Endodermal cell (in vitro differentiated cells): ENCODE results near the gene NKX2-3. TPM values are rescaled to one million over a fixed set of nuclear protein-coding genes. Genes with fewer than 3 reads are reported as not detected.

Experiments
- DNase-seq: peaks from one replicate; pipeline ENCODE4 v3.0.0-alpha.2; 2017
- H3K27ac ChIP-seq: 2 replicates; pipeline ENCODE4 v1.5.1; 2013; ENCODE audit warnings: mild to moderate bottlenecking, low read depth, low read length, moderate library complexity
- H3K27me3 ChIP-seq: 2 replicates; pipeline ENCODE4 v1.6.1; 2013; ENCODE audit warnings: mild to moderate bottlenecking, low read length, moderate library complexity; ENCODE audit not compliant: insufficient read depth, control insufficient read depth, poor library complexity, severe bottlenecking
- H3K36me3 ChIP-seq: 2 replicates; pipeline ENCODE4 v1.7.0; 2013; ENCODE audit warnings: mild to moderate bottlenecking, low read length, moderate library complexity; ENCODE audit not compliant: control insufficient read depth, insufficient read depth
- H3K4me1 ChIP-seq: one replicate; pipeline ENCODE4 v1.7.0; 2013; ENCODE audit warnings: low read length; ENCODE audit not compliant: control insufficient read depth, insufficient read depth
- H3K4me3 ChIP-seq: 2 replicates; pipeline ENCODE4 v1.5.1; 2013; ENCODE audit warnings: mild to moderate bottlenecking, low read length, moderate library complexity
- H3K9ac ChIP-seq: 2 replicates; pipeline ENCODE4 v1.6.1; 2013; ENCODE audit warnings: mild to moderate bottlenecking, low read length, moderate library complexity; ENCODE audit not compliant: poor library complexity, severe bottlenecking; ENCODE audit errors: extremely low read depth
- H3K9me3 ChIP-seq: 2 replicates; pipeline ENCODE4 v1.6.1; 2013; ENCODE audit warnings: mild to moderate bottlenecking, low read length, moderate library complexity; ENCODE audit not compliant: control insufficient read depth
- H3K27ac Mint-ChIP-seq: 2 replicates; pipeline ENCODE4 v1.8.0; 2020; ENCODE audit warnings: mixed read lengths
- H3K27me3 Mint-ChIP-seq: 2 replicates; pipeline ENCODE4 v1.8.0; 2021; ENCODE audit warnings: mild to moderate bottlenecking, mixed read lengths; ENCODE audit not compliant: insufficient read depth
- H3K36me3 Mint-ChIP-seq: 2 replicates; pipeline ENCODE4 v1.8.0; 2020; ENCODE audit warnings: low read depth, mixed read lengths
- H3K4me1 Mint-ChIP-seq: 2 replicates; pipeline ENCODE4 v1.8.0; 2020; ENCODE audit warnings: mixed read lengths
- H3K4me3 Mint-ChIP-seq: 2 replicates; pipeline ENCODE4 v1.8.0; 2020; ENCODE audit warnings: mild to moderate bottlenecking, moderate library complexity, mixed read lengths
- H3K9me3 Mint-ChIP-seq: 2 replicates; pipeline ENCODE4 v1.8.0; 2020; ENCODE audit warnings: mild to moderate bottlenecking, mixed read lengths
- CTCF ChIP-seq: fragments of 200-600 bp; sonication (generic); conservative IDR thresholded peaks from 2 replicates; pipeline ENCODE4 v1.5.0; 2021; ENCODE audit warnings: antibody characterized with exemption, mild to moderate bottlenecking
- WGBS, 2 experiments: methylation state at CpG; one replicate each; pipeline versions ENCODE4 v1.1.5 to v1.1.7; 2013; ENCODE audit warnings: missing lambda C conversion rate in 2 of 2, mixed read lengths in 1 of 2; ENCODE audit not compliant: insufficient coverage in 1 of 2, insufficient read length in 1 of 2; 5-methylcytosine and 5-hydroxymethylcytosine counted together
- total RNA-seq, 2 donors: library from RNA; stranded (reverse); fragmentation: NEBNext Ultra II Directional in 1 of 2; extraction: Animal tissue kit (Norgen Biotek cat#: 25700) in 1 of 2; gene quantifications; 2 replicates in 1 of 2; 3 replicates in 1 of 2; pipeline ENCODE4 v1.2.1, GENCODE V29; 2021

NKX2-3 gene
- total RNA-seq, 2 donors from 2014 or later, result not detected

- H3K27ac Mint-ChIP-seq, result no peak overlapping the region
- H3K9ac ChIP-seq, result no peak overlapping the region
- H3K4me3 Mint-ChIP-seq, result no peak overlapping the region
- peak; percentile 82 for DNase-seq
- peak; percentile 76 for TF ChIP-seq CTCF
- peaks cover 82% of the 10 kb centered on the region for H3K27me3 ChIP-seq
- WGBS, 2 experiments, result 53 to 74% methylated on average over 2 of the region's 2 CpGs
- no peaks in the 10 kb centered on the region for H3K9me3 Mint-ChIP-seq
- H3K4me3 ChIP-seq, result no peak overlapping the region
- H3K9me3 ChIP-seq, result no peaks in the 10 kb centered on the region
- no peaks in the 10 kb centered on the region for H3K36me3 ChIP-seq
- peaks cover 93% of the 10 kb centered on the region for H3K27me3 Mint-ChIP-seq
- no peak overlapping the region for H3K27ac ChIP-seq
- H3K4me1 Mint-ChIP-seq, result peaks cover 6% of the 10 kb centered on the region
- no peaks in the 10 kb centered on the region for H3K36me3 Mint-ChIP-seq
- H3K4me1 ChIP-seq, result no peaks in the 10 kb centered on the region
Observed at GRCh38 chr10:99548041-99548530, 15.3 kb downstream of the NKX2-3 start.

GRCh38 chr10:99551158-99551557, 18.4 kb downstream of the NKX2-3 start:
- Mint-ChIP-seq H3K4me3 (no peak overlapping the region), H3K4me1 (peaks cover 6% of the 10 kb centered on the region), H3K36me3 (no peaks in the 10 kb centered on the region), H3K27ac (no peak overlapping the region), H3K27me3 (peaks cover 90% of the 10 kb centered on the region), H3K9me3 (no peaks in the 10 kb centered on the region)
- H3K27ac ChIP-seq, result no peak overlapping the region
- peak; percentile 55 for DNase-seq
- no peaks in the 10 kb centered on the region for H3K9me3 ChIP-seq
- peaks cover 73% of the 10 kb centered on the region for H3K27me3 ChIP-seq
- whole genome bisulfite sequencing, 2 experiments, result 67 to 69% methylated on average over 5 of the region's 5 CpGs
- no peak overlapping the region for H3K4me3 ChIP-seq
- H3K9ac ChIP-seq, result no peak overlapping the region
- TF ChIP-seq CTCF, result no peak
- no peaks in the 10 kb centered on the region for H3K36me3 ChIP-seq
- no peaks in the 10 kb centered on the region for H3K4me1 ChIP-seq

GRCh38 chr10:99551616-99552015, 18.9 kb downstream of the NKX2-3 start:
- 69 to 74% methylated on average over 3 of the region's 3 CpGs for WGBS, 2 experiments
- no peak overlapping the region for H3K27ac Mint-ChIP-seq
- no peaks in the 10 kb centered on the region for H3K36me3 ChIP-seq
- peaks cover 85% of the 10 kb centered on the region for H3K27me3 Mint-ChIP-seq
- H3K27me3 ChIP-seq, result peaks cover 69% of the 10 kb centered on the region
- H3K9me3 ChIP-seq, result no peaks in the 10 kb centered on the region
- no peak overlapping the region for H3K27ac ChIP-seq
- H3K4me3 Mint-ChIP-seq, result no peak overlapping the region
- TF ChIP-seq CTCF, result no peak
- H3K9ac ChIP-seq, result no peak overlapping the region
- H3K4me3 ChIP-seq, result no peak overlapping the region
- no peaks in the 10 kb centered on the region for H3K4me1 ChIP-seq
- DNase-seq, result no peak
- no peaks in the 10 kb centered on the region for H3K9me3 Mint-ChIP-seq
- no peaks in the 10 kb centered on the region for H3K36me3 Mint-ChIP-seq
- peaks cover 6% of the 10 kb centered on the region for H3K4me1 Mint-ChIP-seq
